ENCODE measurements around the gene MRPL4. TPM values are rescaled to one million over a fixed set of nuclear protein-coding genes. Genes with fewer than 3 reads are reported as not detected.

The MRPL4 gene
- total RNA-seq, 4 donors from 2014 or later, result 45.8 to 86.0 (median 51.9) TPM

GRCh38 chr19:10246511-10246910 lies 5.5 kb upstream of the MRPL4 start:
- Histone ChIP-seq H3K4me3 (no peak overlapping the region), H3K27me3 (no peaks in the 10 kb centered on the region), H3K4me1 (peaks cover 0 to 19% (median 0%) of the 10 kb centered on the region in 3 donors), H3K27ac (no peak overlapping the region), H3K9me3 (no peaks in the 10 kb centered on the region), H3K36me3 (no peaks in the 10 kb centered on the region)
- TF ChIP-seq EP300 (IDR thresholded peaks at IDR 0.05) (no peak), POLR2AphosphoS5 (IDR thresholded peaks at IDR 0.05) (no peak), CTCF (IDR thresholded peaks at IDR 0.05) (no peak), POLR2A (IDR thresholded peaks at IDR 0.05) (no peak)
- WGBS, 2 donors (ENCODE audit: low coverage in 1 of 2), result 82 to 84% methylated on average over 5 to 6 of the region's 6 CpGs
- ATAC-seq, result no peak

- peaks cover 0 to 43% of the 10 kb centered on the region in 2 donors for H3K36me3 ChIP-seq
- peaks cover 0 to 38% (median 6%) of the 10 kb centered on the region in 3 donors for H3K4me1 ChIP-seq
- no peak for ATAC-seq
- H3K9me3 ChIP-seq, result no peaks in the 10 kb centered on the region
- peak overlapping the region; percentile 64 to 80 for H3K4me3 ChIP-seq
- TF ChIP-seq EP300 (IDR thresholded peaks at IDR 0.05) (no peak), POLR2A (IDR thresholded peaks at IDR 0.05) (no peak), POLR2AphosphoS5 (IDR thresholded peaks at IDR 0.05) (no peak), CTCF (IDR thresholded peaks at IDR 0.05) (no peak)
- H3K27me3 ChIP-seq, result no peaks in the 10 kb centered on the region
- 28 to 42% methylated on average over 4 to 5 of the region's 8 CpGs for WGBS, 2 donors (ENCODE audit: low coverage in 1 of 2)
- peak overlapping the region in 3 of 4 donors; percentile 83 to 86 (median 85) for H3K27ac ChIP-seq
Measured at GRCh38 chr19:10252707-10253106, 693 bp downstream of the MRPL4 start.

GRCh38 chr19:10254244-10254643 lies 2.2 kb downstream of the MRPL4 start:
- Histone ChIP-seq H3K27ac (no peak overlapping the region), H3K4me1 (peaks cover 0 to 41% (median 8%) of the 10 kb centered on the region in 3 donors), H3K36me3 (peaks cover 0 to 56% of the 10 kb centered on the region in 2 donors), H3K9me3 (no peaks in the 10 kb centered on the region), H3K27me3 (no peaks in the 10 kb centered on the region), H3K4me3 (no peak overlapping the region)
- TF ChIP-seq CTCF (IDR thresholded peaks at IDR 0.05) (no peak), POLR2A (IDR thresholded peaks at IDR 0.05) (no peak)
- ATAC-seq, result no peak
- WGBS, 2 donors (ENCODE audit: low coverage in 1 of 2), result 79% methylated on average over 2 of the region's 3 CpGs; no CpG with 5 or more reads in 1 of the 2 donors

GRCh38 chr19:10255358-10255757 lies 3.3 kb downstream of the MRPL4 start:
- Histone ChIP-seq H3K27ac (no peak overlapping the region), H3K4me1 (peaks cover 0 to 35% (median 9%) of the 10 kb centered on the region in 3 donors), H3K27me3 (no peaks in the 10 kb centered on the region), H3K36me3 (peaks cover 0 to 67% of the 10 kb centered on the region in 2 donors), H3K9me3 (no peaks in the 10 kb centered on the region), H3K4me3 (no peak overlapping the region)
- no peak for ATAC-seq
- TF ChIP-seq POLR2AphosphoS5 (IDR thresholded peaks at IDR 0.05) (no peak), POLR2A (IDR thresholded peaks at IDR 0.05) (no peak), EP300 (IDR thresholded peaks at IDR 0.05) (no peak), CTCF (IDR thresholded peaks at IDR 0.05) (no peak)
- WGBS, 2 donors (ENCODE audit: low coverage in 1 of 2), result 85% methylated on average over 2 of the region's 2 CpGs; no CpG with 5 or more reads in 1 of the 2 donors

GRCh38 chr19:10256551-10256950 lies 4.5 kb downstream of the MRPL4 start:
- peaks cover 0 to 67% of the 10 kb centered on the region in 2 donors for H3K36me3 ChIP-seq
- no peak overlapping the region for H3K4me3 ChIP-seq
- no peak for ATAC-seq
- TF ChIP-seq POLR2A (IDR thresholded peaks at IDR 0.05) (no peak), EP300 (IDR thresholded peaks at IDR 0.05) (no peak), POLR2AphosphoS5 (IDR thresholded peaks at IDR 0.05) (no peak), CTCF (IDR thresholded peaks at IDR 0.05) (no peak)
- peaks cover 0 to 24% (median 9%) of the 10 kb centered on the region in 3 donors for H3K4me1 ChIP-seq
- WGBS, 2 donors (ENCODE audit: low coverage in 1 of 2), result 56% methylated on average over 2 of the region's 18 CpGs; no CpG with 5 or more reads in 1 of the 2 donors
- no peaks in the 10 kb centered on the region for H3K9me3 ChIP-seq
- H3K27ac ChIP-seq, result no peak overlapping the region
- H3K27me3 ChIP-seq, result no peaks in the 10 kb centered on the region
